SK-N-SH treated with all-trans-retinoic acid at 6 μM for 48 hours (cell line): Measurements from ENCODE around the gene PTPRN.
"Not testable (repeated sequence)": the region's sequence is repeated elsewhere in the genome, so short reads cannot be mapped to it uniquely, and the experiment has no call there.

ENCODE experiments used
- ATAC-seq: fragments of 200-7000 bp; cut with Tn5 transposase; 3 replicates; pipeline ENCODE4 v1.9.1; 2020; ENCODE audit warnings: mild to moderate bottlenecking, moderate library complexity
- ARNTL ChIP-seq: fragments of 450-650 bp; formaldehyde crosslinking; IDR thresholded peaks from 2 replicates; pipeline ENCODE4 v1.5.0; 2020; ENCODE audit warnings: low read depth, mild to moderate bottlenecking, moderate library complexity, borderline replicate concordance
- BACH2 ChIP-seq: fragments of 250-450 bp; sonication (Bioruptor Pico); IDR thresholded peaks from 2 replicates; pipeline ENCODE4 v1.9.0; 2021; ENCODE audit warnings: mild to moderate bottlenecking, borderline replicate concordance
- CSDC2 ChIP-seq: fragments of 250-450 bp; sonication (Bioruptor Pico); IDR thresholded peaks from 2 replicates; pipeline ENCODE4 v1.5.0; 2020; ENCODE audit warnings: mild to moderate bottlenecking, moderate library complexity
- CSRNP3 ChIP-seq: fragments of 250-450 bp; sonication (Bioruptor Pico); IDR thresholded peaks from 2 replicates; pipeline ENCODE4 v1.5.1; 2021; ENCODE audit warnings: mild to moderate bottlenecking, moderate library complexity
- ESRRG ChIP-seq: fragments of 250-450 bp; sonication (Bioruptor Pico); IDR thresholded peaks from 2 replicates; pipeline ENCODE4 v1.6.1; 2021; ENCODE audit warnings: mild to moderate bottlenecking
- GLIS3 ChIP-seq: fragments of 250-450 bp; sonication (Bioruptor Pico); IDR thresholded peaks from 2 replicates; pipeline ENCODE4 v1.5.0; 2020; ENCODE audit warnings: mild to moderate bottlenecking, moderate library complexity
- ISL1 ChIP-seq: fragments of 250-450 bp; sonication (Bioruptor Pico); IDR thresholded peaks from 2 replicates; pipeline ENCODE4 v2.1.2; 2022; ENCODE audit warnings: mild to moderate bottlenecking, moderate library complexity
- PATZ1 ChIP-seq: fragments of 250-450 bp; sonication (Bioruptor Pico); IDR thresholded peaks from 2 replicates; pipeline ENCODE4 v1.8.0; 2020; ENCODE audit warnings: mild to moderate bottlenecking, moderate library complexity, borderline replicate concordance
- POU6F1 ChIP-seq: fragments of 250-450 bp; sonication (Bioruptor Pico); IDR thresholded peaks from 2 replicates; pipeline ENCODE4 v1.8.0; 2021; ENCODE audit warnings: low read depth, mild to moderate bottlenecking, moderate library complexity, borderline replicate concordance
- PPARA ChIP-seq: fragments of 250-450 bp; sonication (Bioruptor Pico); IDR thresholded peaks from 2 replicates; pipeline ENCODE4 v1.5.0; 2020; ENCODE audit warnings: mild to moderate bottlenecking, borderline replicate concordance
- RARB ChIP-seq: fragments of 250-450 bp; sonication (Bioruptor Pico); IDR thresholded peaks from 2 replicates; pipeline ENCODE4 v1.8.0; 2021; ENCODE audit warnings: mild to moderate bottlenecking, moderate library complexity
- SNAI2 ChIP-seq: fragments of 250-450 bp; sonication (Bioruptor Pico); IDR thresholded peaks from 2 replicates; pipeline ENCODE4 v1.5.0; 2020; ENCODE audit warnings: mild to moderate bottlenecking, moderate library complexity
- TCF4 ChIP-seq: fragments of 250-450 bp; sonication (Bioruptor Pico); IDR thresholded peaks from 2 replicates; pipeline ENCODE4 v1.8.0; 2021; ENCODE audit warnings: mild to moderate bottlenecking, moderate library complexity, borderline replicate concordance
- TOX ChIP-seq: fragments of 250-450 bp; sonication (Bioruptor Pico); IDR thresholded peaks from 2 replicates; pipeline ENCODE4 v1.8.0; 2021; ENCODE audit warnings: mild to moderate bottlenecking, moderate library complexity, borderline replicate concordance
- ZC3H10 ChIP-seq: fragments of 250-450 bp; sonication (Bioruptor Pico); IDR thresholded peaks from 2 replicates; pipeline ENCODE4 v1.5.1; 2021; ENCODE audit warnings: mild to moderate bottlenecking, moderate library complexity
- ZFP30 ChIP-seq: fragments of 450-650 bp; formaldehyde crosslinking; IDR thresholded peaks from 2 replicates; pipeline ENCODE4 v1.5.0; 2022; ENCODE audit warnings: mild to moderate bottlenecking, moderate library complexity
- ZNF565 ChIP-seq: fragments of 450-650 bp; formaldehyde crosslinking; conservative IDR thresholded peaks from 2 replicates; pipeline ENCODE4 v1.5.0; 2020; ENCODE audit warnings: low read depth, mild to moderate bottlenecking, moderate library complexity
- ZNF70 ChIP-seq: fragments of 450-650 bp; formaldehyde crosslinking; IDR thresholded peaks from 2 replicates; pipeline ENCODE4 v1.5.0; 2020; ENCODE audit warnings: mild to moderate bottlenecking, moderate library complexity
- ZNF8 ChIP-seq: fragments of 450-650 bp; formaldehyde crosslinking; IDR thresholded peaks from 2 replicates; pipeline ENCODE4 v1.5.0; 2020; ENCODE audit warnings: mild to moderate bottlenecking, moderate library complexity
- TF ChIP-seq, protein P1 (sequence below): fragments of 250-450 bp; sonication (Bioruptor Pico); IDR thresholded peaks from 2 replicates; pipeline ENCODE4 v1.5.0; 2020; ENCODE audit warnings: mild to moderate bottlenecking, moderate library complexity

PTPRN gene

DNA sequence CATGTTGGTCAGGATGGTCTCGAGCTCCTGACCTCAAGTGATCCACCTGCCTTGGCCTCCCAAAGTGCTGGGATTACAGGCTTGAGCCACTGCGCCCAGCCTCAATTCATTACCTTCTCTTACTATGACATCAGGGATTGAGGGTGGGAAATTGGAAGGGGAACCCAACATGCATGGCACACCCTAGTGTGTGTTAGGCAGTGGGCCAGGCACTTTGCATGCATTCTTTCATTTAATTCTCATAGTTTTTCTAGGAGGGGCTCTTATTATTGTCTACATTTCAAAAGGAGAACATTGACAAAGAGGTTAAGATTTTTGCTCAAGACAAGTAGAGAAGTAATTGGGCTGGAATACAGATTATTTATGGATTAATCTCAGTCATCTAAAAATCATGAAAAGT, 40.9 kb downstream of the PTPRN start (continued):
- TF ChIP-seq TCF4 (CRISPR knock-in tag) (no peak), ZNF8 (CRISPR knock-in tag) (no peak)
- TF ChIP-seq, all 23 proteins: peak for 0

GRCh38 chr2:219266886-219267285, 42.3 kb downstream of the PTPRN start:
- ATAC-seq: no peak
- TF ChIP-seq CSRNP3 (CRISPR knock-in tag): no peak
- no peak for TF ChIP-seq BACH2 (CRISPR knock-in tag)
- no peak for TF ChIP-seq ZC3H10 (CRISPR knock-in tag)
- no peak for TF ChIP-seq POU6F1 (CRISPR knock-in tag)
- TF ChIP-seq PPARA (CRISPR knock-in tag): no peak
- no peak for TF ChIP-seq TOX (CRISPR knock-in tag)
- TF ChIP-seq ZNF70 (CRISPR knock-in tag): no peak
- no peak for TF ChIP-seq RARB
- no peak for TF ChIP-seq CSDC2 (CRISPR knock-in tag)
- TF ChIP-seq ZNF565 (CRISPR knock-in tag): no peak
- no peak for TF ChIP-seq ZNF8 (CRISPR knock-in tag)
- TF ChIP-seq GLIS3 (CRISPR knock-in tag): no peak
- TF ChIP-seq ESRRG (CRISPR knock-in tag): no peak
- no peak for TF ChIP-seq SNAI2 (CRISPR knock-in tag)
- no peak for TF ChIP-seq ARNTL (CRISPR knock-in tag)

DNA sequence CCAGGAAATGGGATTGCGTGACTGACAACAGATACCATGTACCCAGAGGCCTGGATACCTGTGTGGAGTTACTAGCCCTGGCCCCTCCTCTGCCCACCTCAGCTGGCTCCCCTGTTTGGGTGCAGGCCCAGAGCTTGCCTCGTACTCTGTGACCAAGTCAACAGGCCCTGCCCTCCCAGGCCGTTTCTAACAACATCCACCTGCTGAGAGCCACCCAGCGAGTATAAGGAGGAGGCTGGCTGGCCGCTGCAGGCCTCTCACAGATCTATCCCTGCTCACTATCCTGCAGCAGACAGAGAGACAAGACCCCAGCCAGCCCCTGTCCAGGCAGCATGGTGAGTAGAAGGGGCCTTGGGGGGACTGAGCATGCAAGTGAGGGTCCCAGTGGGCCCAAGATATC, 43.0 kb downstream of the PTPRN start:
- no peak for ATAC-seq
- TF ChIP-seq ZFP30 (CRISPR knock-in tag): no peak
- TF ChIP-seq ZC3H10 (CRISPR knock-in tag): no peak
- no peak for TF ChIP-seq BACH2 (CRISPR knock-in tag)
- no peak for TF ChIP-seq PATZ1 (CRISPR knock-in tag)
- TF ChIP-seq ISL1 (CRISPR knock-in tag): no peak

GRCh38 chr2:219261024-219261855, 48.0 kb downstream of the PTPRN start:
- ATAC-seq: no peak; the same call in 1 of the 3 replicates

DNA sequence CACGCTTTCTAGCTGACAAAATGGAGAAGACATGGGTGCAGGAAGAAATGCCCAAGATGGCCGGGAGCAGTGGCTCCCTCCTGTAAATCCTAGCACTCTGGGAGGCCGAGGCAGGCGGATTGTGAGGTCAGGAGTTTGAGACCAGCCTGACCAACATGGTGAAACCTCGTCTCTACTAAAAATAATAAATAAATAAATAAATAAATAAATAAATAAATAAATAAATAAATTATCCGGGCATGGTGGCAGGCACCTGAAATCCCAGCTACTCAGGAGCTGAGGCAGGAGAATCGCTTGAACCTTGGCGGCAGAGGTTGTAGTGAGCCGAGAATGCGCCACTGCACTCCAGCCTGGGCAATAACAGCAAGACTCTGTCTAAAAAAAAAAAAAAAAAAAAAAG, 50.3 kb downstream of the PTPRN start:
- ATAC-seq: not testable (repeated sequence)

More at GRCh38 chr2:219261024-219261855, 48.0 kb downstream of the PTPRN start:
- TF ChIP-seq ARNTL (CRISPR knock-in tag) (no peak), SNAI2 (CRISPR knock-in tag) (no peak), PPARA (CRISPR knock-in tag) (no peak), TOX (CRISPR knock-in tag) (no peak), ISL1 (CRISPR knock-in tag) (no peak), GLIS3 (CRISPR knock-in tag) (no peak), ZNF565 (CRISPR knock-in tag) (no peak), ESRRG (CRISPR knock-in tag) (no peak), CSDC2 (CRISPR knock-in tag) (no peak), TCF4 (CRISPR knock-in tag) (no peak)
- TF ChIP-seq, protein P1, sequence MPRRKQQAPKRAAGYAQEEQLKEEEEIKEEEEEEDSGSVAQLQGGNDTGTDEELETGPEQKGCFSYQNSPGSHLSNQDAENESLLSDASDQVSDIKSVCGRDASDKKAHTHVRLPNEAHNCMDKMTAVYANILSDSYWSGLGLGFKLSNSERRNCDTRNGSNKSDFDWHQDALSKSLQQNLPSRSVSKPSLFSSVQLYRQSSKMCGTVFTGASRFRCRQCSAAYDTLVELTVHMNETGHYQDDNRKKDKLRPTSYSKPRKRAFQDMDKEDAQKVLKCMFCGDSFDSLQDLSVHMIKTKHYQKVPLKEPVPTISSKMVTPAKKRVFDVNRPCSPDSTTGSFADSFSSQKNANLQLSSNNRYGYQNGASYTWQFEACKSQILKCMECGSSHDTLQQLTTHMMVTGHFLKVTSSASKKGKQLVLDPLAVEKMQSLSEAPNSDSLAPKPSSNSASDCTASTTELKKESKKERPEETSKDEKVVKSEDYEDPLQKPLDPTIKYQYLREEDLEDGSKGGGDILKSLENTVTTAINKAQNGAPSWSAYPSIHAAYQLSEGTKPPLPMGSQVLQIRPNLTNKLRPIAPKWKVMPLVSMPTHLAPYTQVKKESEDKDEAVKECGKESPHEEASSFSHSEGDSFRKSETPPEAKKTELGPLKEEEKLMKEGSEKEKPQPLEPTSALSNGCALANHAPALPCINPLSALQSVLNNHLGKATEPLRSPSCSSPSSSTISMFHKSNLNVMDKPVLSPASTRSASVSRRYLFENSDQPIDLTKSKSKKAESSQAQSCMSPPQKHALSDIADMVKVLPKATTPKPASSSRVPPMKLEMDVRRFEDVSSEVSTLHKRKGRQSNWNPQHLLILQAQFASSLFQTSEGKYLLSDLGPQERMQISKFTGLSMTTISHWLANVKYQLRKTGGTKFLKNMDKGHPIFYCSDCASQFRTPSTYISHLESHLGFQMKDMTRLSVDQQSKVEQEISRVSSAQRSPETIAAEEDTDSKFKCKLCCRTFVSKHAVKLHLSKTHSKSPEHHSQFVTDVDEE (CRISPR knock-in tag): no peak
